Left ventricle myocardium inferior (tissue), 1 donor: ENCODE data around the gene PPP2R2D. TPM values are rescaled to one million over a fixed set of nuclear protein-coding genes. Genes with fewer than 3 reads are reported as not detected.
A peak's percentile ranks its signal among the peaks of the same experiment; 100 is the strongest.

Experiments used
- DNase-seq: peaks from one replicate; pipeline ENCODE4 v3.0.0-alpha.2; 2020
- H3K27ac ChIP-seq: fragments of 200-600 bp; replicated peaks from 2 replicates; pipeline ENCODE4 v1.8.0; 2021
- H3K27me3 ChIP-seq: fragments of 200-600 bp; 2 replicates; pipeline ENCODE4 v1.8.0; 2021; ENCODE audit warnings: low read depth
- H3K36me3 ChIP-seq: fragments of 200-600 bp; 2 replicates; pipeline ENCODE4 v1.8.0; 2021
- H3K4me1 ChIP-seq: fragments of 200-600 bp; 2 replicates; pipeline ENCODE4 v1.8.0; 2021
- H3K4me3 ChIP-seq: fragments of 200-600 bp; 2 replicates; pipeline ENCODE4 v1.8.0; 2021; ENCODE audit warnings: mild to moderate bottlenecking, moderate library complexity
- H3K9me3 ChIP-seq: fragments of 200-600 bp; replicated peaks from 2 replicates; pipeline ENCODE4 v1.8.0; 2021
- intact Hi-C: fragments of 100-400 bp; cut with micrococcal nuclease; formaldehyde crosslinking; loops from one replicate; pipeline ENCODE4 v1.11.0; 2022
- total RNA-seq: library from RNA; stranded (reverse); fragmentation: NEBNext Ultra II Directional; extraction: Animal tissue kit (Norgen Biotek cat#: 25700); gene quantifications from one replicate; pipeline ENCODE4 v1.2.1, GENCODE V29; 2021
- TF ChIP-seq, protein P1 (sequence below): fragments of 200-600 bp; IDR thresholded peaks from 2 replicates; pipeline ENCODE4 v1.8.0; 2021; ENCODE audit warnings: antibody characterized with exemption, mild to moderate bottlenecking, borderline replicate concordance
- donor health status: DM: no; HTN: yes; CAD: no; lungs with severe emphysema.

Gene PPP2R2D
- total RNA-seq, 1 donor from 2014 or later: 38.2 TPM

GRCh38 chr10:131998845-131999681 is 98.3 kb downstream of the PPP2R2D start:
- H3K27ac ChIP-seq: peak overlapping the region; percentile 86
- H3K27me3 ChIP-seq: no peaks in the 10 kb centered on the region
- no peak overlapping the region for H3K4me3 ChIP-seq
- peaks cover 55% of the 10 kb centered on the region for H3K4me1 ChIP-seq
- intact Hi-C loops: no loop called here
- H3K9me3 ChIP-seq: no peaks in the 10 kb centered on the region
- TF ChIP-seq, protein P1, sequence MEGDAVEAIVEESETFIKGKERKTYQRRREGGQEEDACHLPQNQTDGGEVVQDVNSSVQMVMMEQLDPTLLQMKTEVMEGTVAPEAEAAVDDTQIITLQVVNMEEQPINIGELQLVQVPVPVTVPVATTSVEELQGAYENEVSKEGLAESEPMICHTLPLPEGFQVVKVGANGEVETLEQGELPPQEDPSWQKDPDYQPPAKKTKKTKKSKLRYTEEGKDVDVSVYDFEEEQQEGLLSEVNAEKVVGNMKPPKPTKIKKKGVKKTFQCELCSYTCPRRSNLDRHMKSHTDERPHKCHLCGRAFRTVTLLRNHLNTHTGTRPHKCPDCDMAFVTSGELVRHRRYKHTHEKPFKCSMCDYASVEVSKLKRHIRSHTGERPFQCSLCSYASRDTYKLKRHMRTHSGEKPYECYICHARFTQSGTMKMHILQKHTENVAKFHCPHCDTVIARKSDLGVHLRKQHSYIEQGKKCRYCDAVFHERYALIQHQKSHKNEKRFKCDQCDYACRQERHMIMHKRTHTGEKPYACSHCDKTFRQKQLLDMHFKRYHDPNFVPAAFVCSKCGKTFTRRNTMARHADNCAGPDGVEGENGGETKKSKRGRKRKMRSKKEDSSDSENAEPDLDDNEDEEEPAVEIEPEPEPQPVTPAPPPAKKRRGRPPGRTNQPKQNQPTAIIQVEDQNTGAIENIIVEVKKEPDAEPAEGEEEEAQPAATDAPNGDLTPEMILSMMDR: no peak
- no peak for DNase-seq
- H3K36me3 ChIP-seq: no peaks in the 10 kb centered on the region

DNA sequence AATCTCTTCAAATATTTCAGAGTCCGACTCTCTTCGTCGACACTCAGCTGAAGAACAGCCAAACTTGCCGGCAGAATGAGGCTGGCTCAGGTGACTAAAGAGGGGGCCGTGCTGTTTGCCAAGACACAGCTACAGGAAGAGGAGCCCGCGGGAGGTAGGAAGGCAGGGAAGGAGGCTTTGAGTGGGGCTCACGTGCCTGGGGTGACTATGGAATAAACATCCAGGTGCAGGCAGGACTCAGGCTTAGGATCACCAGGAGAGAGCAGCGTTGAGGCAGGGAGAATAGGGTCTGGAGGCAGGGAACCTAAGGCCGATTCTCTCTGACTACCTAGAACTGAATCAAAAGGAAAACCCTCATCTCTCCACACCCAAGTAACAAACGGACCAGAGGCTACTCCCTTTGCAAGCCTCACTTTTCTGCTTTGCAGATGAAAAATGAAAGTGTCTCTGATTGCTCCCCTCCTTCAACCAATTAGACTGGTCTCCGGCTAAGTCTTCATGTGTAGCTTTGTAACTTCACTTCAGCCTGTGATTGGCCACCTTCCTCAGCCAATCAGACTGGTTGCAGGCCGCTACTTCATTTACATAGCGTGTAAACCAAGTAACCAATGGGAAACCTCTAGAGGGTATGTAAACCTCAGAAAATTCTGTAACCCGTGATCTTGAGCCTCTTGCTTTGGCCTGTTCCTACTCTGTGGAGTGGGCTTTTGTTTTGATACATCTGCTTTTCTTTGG is 100.6 kb downstream of the PPP2R2D start:
- Histone ChIP-seq H3K36me3 (no peaks in the 10 kb centered on the region), H3K27ac (no peak overlapping the region), H3K9me3 (peaks cover 6% of the 10 kb centered on the region), H3K4me3 (no peak overlapping the region), H3K27me3 (no peaks in the 10 kb centered on the region), H3K4me1 (peaks cover 35% of the 10 kb centered on the region)
- TF ChIP-seq, protein P1: peak; percentile 39
- intact Hi-C loops: no loop called here
- DNase-seq: no peak

- TF ChIP-seq, protein P1: no peak
- Histone ChIP-seq H3K9me3 (peaks cover 6% of the 10 kb centered on the region), H3K27ac (no peak overlapping the region), H3K36me3 (no peaks in the 10 kb centered on the region), H3K27me3 (no peaks in the 10 kb centered on the region), H3K4me1 (peaks cover 29% of the 10 kb centered on the region), H3K4me3 (no peak overlapping the region)
- intact Hi-C loops: no loop called here
- DNase-seq: no peak
These were observed 101.2 kb downstream of the PPP2R2D start for GRCh38 chr10:132002004-132002403.

GRCh38 chr10:132003282-132003924 is 102.6 kb downstream of the PPP2R2D start:
- no peak for DNase-seq

DNA sequence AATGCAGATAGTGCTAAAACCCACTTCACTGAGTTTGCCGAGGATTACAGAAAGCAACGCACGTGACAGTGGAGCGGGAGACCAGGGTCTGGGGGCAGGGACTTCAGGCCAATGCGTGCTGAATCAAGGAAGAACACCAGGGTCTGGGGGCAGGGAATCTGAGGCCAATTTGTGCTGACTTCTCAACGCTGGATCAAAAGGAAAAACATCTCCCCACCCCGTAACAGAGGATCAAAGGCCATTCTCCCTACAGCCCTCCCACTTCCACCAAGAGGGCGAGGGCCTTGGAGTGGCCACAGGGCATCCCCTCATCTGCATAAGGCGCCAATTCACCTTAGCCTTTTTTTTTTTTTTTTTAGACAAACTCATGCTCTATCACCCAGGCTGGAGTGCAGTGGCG is 103.2 kb downstream of the PPP2R2D start:
- H3K9me3 ChIP-seq: peaks cover 6% of the 10 kb centered on the region
- peaks cover 8% of the 10 kb centered on the region for H3K4me1 ChIP-seq
- intact Hi-C loops: no loop called here
- H3K4me3 ChIP-seq: no peak overlapping the region
- H3K27me3 ChIP-seq: no peaks in the 10 kb centered on the region
- H3K27ac ChIP-seq: no peak overlapping the region
- TF ChIP-seq, protein P1: no peak
- no peaks in the 10 kb centered on the region for H3K36me3 ChIP-seq
- DNase-seq: no peak

More at GRCh38 chr10:132003282-132003924, 102.6 kb downstream of the PPP2R2D start:
- H3K9me3 ChIP-seq: peaks cover 6% of the 10 kb centered on the region
- H3K27ac ChIP-seq: no peak overlapping the region
- H3K4me3 ChIP-seq: no peak overlapping the region
- intact Hi-C loops: no loop called here
- TF ChIP-seq, protein P1: no peak
- H3K4me1 ChIP-seq: peaks cover 15% of the 10 kb centered on the region
- no peaks in the 10 kb centered on the region for H3K36me3 ChIP-seq
- no peaks in the 10 kb centered on the region for H3K27me3 ChIP-seq
